ENCODE measurements around the gene MVB12A. TPM values are rescaled to one million over a fixed set of nuclear protein-coding genes. Genes with fewer than 3 reads are reported as not detected.

The MVB12A gene
- total and polyA plus RNA-seq, 2 of the 8 experiments (the other 6 are each of a cell fraction or from before 2014, with no cell fraction given) = 37.9 to 76.6 TPM

DNA sequence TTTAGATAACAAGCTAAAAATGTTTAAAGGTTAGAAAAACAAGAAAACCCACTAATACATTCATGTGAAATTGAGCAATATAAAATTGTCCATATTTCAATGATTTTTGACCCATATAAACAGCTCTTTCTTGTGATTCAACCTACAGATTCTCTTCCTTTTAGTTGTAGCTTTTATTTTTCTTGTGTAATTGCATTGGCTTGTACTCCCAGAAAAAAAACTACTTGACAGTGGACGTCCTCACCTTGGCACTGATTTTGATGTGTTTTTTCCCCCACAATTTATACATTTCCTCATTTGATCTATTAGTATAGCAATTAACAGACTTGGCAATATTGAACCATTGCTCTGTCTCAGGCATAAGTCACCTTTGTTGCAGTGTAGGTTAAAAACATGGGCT is 30.6 kb upstream of the MVB12A start:
- 47% methylated on average over 1 of the region's 1 CpG; no CpG with 5 or more reads in 1 of the 2 experiments for WGBS, 2 experiments (ENCODE audit: extremely low coverage in 1 of 2, insufficient coverage in 1 of 2, insufficient read length in 1 of 2, insufficient replicate concordance in 2 of 2, low coverage in 1 of 2, low lambda C conversion rate in 2 of 2, missing lambda C conversion rate in 1 of 2)

More for the DNA sequence above, 30.6 kb upstream of the MVB12A start:
- FAIRE-seq = no peak
- no peak overlapping the region for H2BK120ac ChIP-seq (replicated peaks; ENCODE audit: low read depth, low read length)
- no peaks in the 10 kb centered on the region for H3K9me3 ChIP-seq (ENCODE audit: insufficient read depth in 2 of 2, low read depth in 1 of 2, low read length in 1 of 2)
- H3K4me3 ChIP-seq (ENCODE audit: extremely low read depth in 1 of 4, insufficient read depth in 2 of 4, low read depth in 3 of 4, low read length in 4 of 4) = no peak overlapping the region
- H4K8ac ChIP-seq (ENCODE audit: extremely low read depth, insufficient read depth, low read length) = no peak overlapping the region
- H3K14ac ChIP-seq (ENCODE audit: insufficient read length) = no peak overlapping the region
- H2BK12ac ChIP-seq (ENCODE audit: low read depth, low read length) = no peak overlapping the region
- H2BK5ac ChIP-seq (ENCODE audit: low read depth, low read length) = no peak overlapping the region
- no peak overlapping the region for H4K91ac ChIP-seq (replicated peaks; ENCODE audit: insufficient read length, low read length)
- no peaks in the 10 kb centered on the region for H3K79me1 ChIP-seq (ENCODE audit: low read depth, low read length)
- no peak overlapping the region for H2BK15ac ChIP-seq (ENCODE audit: low read length)
- no peak overlapping the region for H4K5ac ChIP-seq (ENCODE audit: insufficient read length, low read depth, low read length)
- DNase-seq (ENCODE audit: low read depth in 1 of 2, low spot score in 2 of 2) = no peak
- no peak overlapping the region for H3K27ac ChIP-seq (ENCODE audit: low read depth, low read length)
- H3K79me2 ChIP-seq (ENCODE audit: control insufficient read depth in 1 of 2, insufficient read depth in 2 of 2, low read length in 2 of 2) = no peaks in the 10 kb centered on the region
- no peak overlapping the region for H3K56ac ChIP-seq (replicated peaks; ENCODE audit: insufficient read length, low read depth, low read length)
- no peak overlapping the region for H2AK5ac ChIP-seq (ENCODE audit: low read depth, low read length)
- no peak overlapping the region for H2AFZ ChIP-seq (ENCODE audit: low read length)
- H3K27me3 ChIP-seq (replicated peaks in 1 of 4; ENCODE audit: control insufficient read depth in 3 of 4, extremely low read depth in 1 of 4, insufficient read depth in 3 of 4, low read length in 3 of 4) = peaks cover 0 to 5% (median 0%) of the 10 kb centered on the region in 4 experiments; a peak in 2 of 7 replicates
- no peak overlapping the region for H3K4ac ChIP-seq (replicated peaks; ENCODE audit: insufficient read length, low read depth, low read length)
- no peaks in the 10 kb centered on the region for H4K20me1 ChIP-seq (replicated peaks in 1 of 2; ENCODE audit: control insufficient read depth in 1 of 2, insufficient read depth in 2 of 2, low read length in 2 of 2)
- H3K23ac ChIP-seq (ENCODE audit: insufficient read length) = no peak overlapping the region
- ChIA-PET CTCF (ENCODE audit: partially characterized antibody) (interaction anchor here (0.9 to 13.5 kb wide), 20 partner anchors 13 to 388 kb away, joined by 3 to 153 read pairs (median 5); partner anchors contain the start of genes MVB12A and PLVAP), POLR2A (ENCODE audit: partially characterized antibody) (interaction anchor here (0.7 to 2.2 kb wide), 7 partner anchors 11 to 141 kb away, joined by 3 to 8 read pairs (median 3); no protein-coding TSS in a partner anchor)
- no peak for TF ChIP-seq SIX5 (IDR thresholded peaks at IDR 0.05; ENCODE audit: low read depth, low read length)
- no peak overlapping the region for H3K18ac ChIP-seq (ENCODE audit: extremely low read depth, low read length)
- H3K23me2 ChIP-seq (ENCODE audit: low read depth, low read length) = peaks cover 11% of the 10 kb centered on the region
- H3K4me2 ChIP-seq (ENCODE audit: insufficient read depth in 1 of 2, low read depth in 2 of 2, low read length in 2 of 2) = no peak overlapping the region; a peak in 1 of 4 replicates
- H3K9ac ChIP-seq (replicated peaks in 1 of 4; ENCODE audit: extremely low read depth in 1 of 4, low read depth in 3 of 4, low read length in 3 of 4) = no peak overlapping the region
- no peaks in the 10 kb centered on the region for H3K36me3 ChIP-seq (ENCODE audit: control insufficient read depth in 2 of 4, insufficient read depth in 4 of 4, low read length in 3 of 4)
- no peak overlapping the region for H2BK20ac ChIP-seq (ENCODE audit: low read length)
- peaks cover 0 to 9% (median 4%) of the 10 kb centered on the region in 4 experiments; a peak in 5 of 7 replicates for H3K4me1 ChIP-seq (replicated peaks in 1 of 4; ENCODE audit: control insufficient read depth in 3 of 4, insufficient read depth in 4 of 4, low read length in 3 of 4)
